Neural progenitor cell (in vitro differentiated cells): ENCODE data around the gene CD4. TPM values are rescaled to one million over a fixed set of nuclear protein-coding genes. Genes with fewer than 3 reads are reported as not detected.
A peak's percentile ranks its signal among the peaks of the same experiment; 100 is the strongest.

Experiments used
- DNase-seq: peaks from one replicate; pipeline ENCODE4 v3.0.0-alpha.2; 2016; ENCODE audit warnings: low spot score
- H2AFZ ChIP-seq: fragments of 200-600 bp; sonication (generic); replicated peaks from 2 replicates; pipeline ENCODE4 v1.6.1; 2016; ENCODE audit warnings: antibody characterized with exemption
- H3F3A ChIP-seq: fragments of 200-600 bp; sonication (generic); 2 replicates; pipeline ENCODE4 v1.6.1; 2016; ENCODE audit warnings: antibody characterized with exemption, low read depth
- H3K27ac ChIP-seq: fragments of 200-600 bp; sonication (generic); 2 replicates; pipeline ENCODE4 v1.5.1; 2016; ENCODE audit warnings: mild to moderate bottlenecking
- H3K27me3 ChIP-seq: fragments of 200-600 bp; sonication (generic); 2 replicates; pipeline ENCODE4 v1.6.1; 2016; ENCODE audit warnings: mild to moderate bottlenecking, moderate library complexity
- H3K36me3 ChIP-seq: fragments of 200-600 bp; sonication (generic); 2 replicates; pipeline ENCODE4 v1.5.1; 2016
- H3K4me1 ChIP-seq: fragments of 200-600 bp; sonication (generic); 2 replicates; pipeline ENCODE4 v1.6.1; 2016; ENCODE audit warnings: mixed run types
- H3K4me2 ChIP-seq: fragments of 200-600 bp; sonication (generic); 2 replicates; pipeline ENCODE4 v1.6.1; 2016
- H3K4me3 ChIP-seq: fragments of 200-600 bp; sonication (generic); 2 replicates; pipeline ENCODE4 v1.5.1; 2016
- H3K79me2 ChIP-seq: fragments of 200-600 bp; sonication (generic); 2 replicates; pipeline ENCODE4 v1.6.1; 2016; ENCODE audit warnings: low read depth
- H3K9ac ChIP-seq: fragments of 200-600 bp; sonication (generic); 2 replicates; pipeline ENCODE4 v1.6.1; 2016
- H3K9me3 ChIP-seq: fragments of 200-600 bp; sonication (generic); 2 replicates; pipeline ENCODE4 v1.5.1; 2016; ENCODE audit warnings: low read depth
- H4K20me1 ChIP-seq: fragments of 200-600 bp; sonication (generic); 2 replicates; pipeline ENCODE4 v1.6.1; 2016; ENCODE audit warnings: low read depth
- H3K27ac Mint-ChIP-seq: 3 replicates; pipeline ENCODE4 v1.8.0; 2021; ENCODE audit warnings: mixed read lengths
- H3K27me3 Mint-ChIP-seq: 2 replicates; pipeline ENCODE4 v1.8.0; 2022; ENCODE audit warnings: low read depth, mild to moderate bottlenecking, inconsistent platforms, moderate library complexity, mixed read lengths; ENCODE audit not compliant: insufficient read depth
- H3K36me3 Mint-ChIP-seq: 3 replicates; pipeline ENCODE4 v1.8.0; 2021; ENCODE audit warnings: mixed read lengths
- H3K4me1 Mint-ChIP-seq: 3 replicates; pipeline ENCODE4 v1.8.0; 2021; ENCODE audit warnings: mixed read lengths
- H3K4me3 Mint-ChIP-seq: 3 replicates; pipeline ENCODE4 v1.8.0; 2021; ENCODE audit warnings: mild to moderate bottlenecking, moderate library complexity, mixed read lengths
- H3K9me3 Mint-ChIP-seq: 3 replicates; pipeline ENCODE4 v1.8.0; 2020; ENCODE audit warnings: mixed read lengths
- EZH2 ChIP-seq: fragments of 200-600 bp; sonication (generic); IDR thresholded peaks from 2 replicates; pipeline ENCODE4 v1.6.1; 2017; ENCODE audit warnings: antibody characterized with exemption, mild to moderate bottlenecking, moderate library complexity
- EZH2phosphoT487 ChIP-seq: fragments of 200-600 bp; sonication (generic); IDR thresholded peaks from 2 replicates; pipeline ENCODE4 v1.6.1; 2017; ENCODE audit warnings: antibody characterized with exemption
- total RNA-seq: library from RNA; depleted of rRNA; stranded (reverse); fragments of >200 nt; gene quantifications from 2 replicates; pipeline ENCODE4 v1.2.3, GENCODE V29; 2015; ENCODE audit warnings: low replicate concordance
- TF ChIP-seq, protein P1 (sequence below): fragments of 200-600 bp; sonication (generic); IDR thresholded peaks from 2 replicates; pipeline ENCODE4 v1.5.1; 2017; ENCODE audit warnings: antibody characterized with exemption, mild to moderate bottlenecking

The CD4 gene
- total RNA-seq, 1 donor from 2014 or later, result 2.5 TPM

DNA sequence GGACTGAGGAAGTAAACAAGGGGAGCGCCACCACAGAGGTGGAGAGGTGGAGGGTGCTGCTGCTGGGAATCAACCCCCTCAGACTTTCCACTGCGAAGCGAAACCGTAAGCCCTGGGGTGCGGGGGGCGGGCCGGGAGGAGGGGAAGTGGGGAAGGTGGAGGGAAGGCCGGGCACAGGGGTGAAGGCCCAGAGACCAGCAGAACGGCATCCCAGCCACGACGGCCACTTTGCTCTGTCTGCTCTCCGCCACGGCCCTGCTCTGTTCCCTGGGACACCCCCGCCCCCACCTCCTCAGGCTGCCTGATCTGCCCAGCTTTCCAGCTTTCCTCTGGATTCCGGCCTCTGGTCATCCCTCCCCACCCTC is 17.0 kb upstream of the CD4 start, which contains the start of gene LAG3:
Gene LAG3 (plus strand): TSS at position 190 of the 365 bp plus-strand sequence. CDS start 333 bp downstream, outside the sequence.
- no peak for DNase-seq

DNA sequence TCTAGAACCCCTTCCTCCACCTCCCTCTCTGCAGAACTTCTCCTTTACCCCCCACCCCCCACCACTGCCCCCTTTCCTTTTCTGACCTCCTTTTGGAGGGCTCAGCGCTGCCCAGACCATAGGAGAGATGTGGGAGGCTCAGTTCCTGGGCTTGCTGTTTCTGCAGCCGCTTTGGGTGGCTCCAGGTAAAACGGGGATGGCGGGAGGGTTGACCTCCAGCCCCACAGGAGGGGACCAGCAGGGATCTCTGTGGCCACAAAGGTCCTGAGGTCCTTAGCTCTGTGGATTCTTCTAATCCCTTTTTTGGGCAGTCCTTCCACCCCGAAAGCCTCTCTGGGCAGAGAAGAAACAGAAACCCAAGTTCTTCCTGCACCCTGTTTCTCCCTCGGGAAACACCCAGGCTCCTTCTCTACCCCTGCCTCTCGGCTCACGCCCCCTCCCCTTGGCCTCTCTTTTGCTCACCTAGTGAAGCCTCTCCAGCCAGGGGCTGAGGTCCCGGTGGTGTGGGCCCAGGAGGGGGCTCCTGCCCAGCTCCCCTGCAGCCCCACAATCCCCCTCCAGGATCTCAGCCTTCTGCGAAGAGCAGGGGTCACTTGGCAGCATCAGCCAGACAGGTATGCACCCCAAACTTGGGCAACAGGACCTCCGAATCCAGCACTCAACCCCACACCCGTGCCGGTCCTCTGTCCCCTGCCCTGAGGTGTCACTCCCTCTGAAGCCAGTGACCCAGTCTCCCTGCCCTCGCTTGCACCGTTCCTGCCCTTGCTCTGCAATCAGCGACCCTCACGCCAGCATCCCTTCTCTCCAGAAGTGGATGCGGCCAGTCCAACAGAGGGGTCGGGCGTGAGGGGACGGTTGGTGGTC is 16.4 kb upstream of the CD4 start:
- Histone ChIP-seq H3K9ac (no peak overlapping the region), H3K9me3 (no peaks in the 10 kb centered on the region), H3K4me2 (peak overlapping the region; percentile 77), H3F3A (peaks cover 60% of the 10 kb centered on the region), H4K20me1 (peaks cover 56% of the 10 kb centered on the region), H3K4me3 (peak overlapping the region; percentile 34), H3K27ac (no peak overlapping the region), H3K27me3 (peaks cover 18% of the 10 kb centered on the region), H2AFZ (no peak overlapping the region), H3K79me2 (peaks cover 31% of the 10 kb centered on the region), H3K4me1 (peaks cover 52% of the 10 kb centered on the region), H3K36me3 (peaks cover 5% of the 10 kb centered on the region)
- H3K27me3 Mint-ChIP-seq, result peaks cover 28% of the 10 kb centered on the region
- H3K4me3 Mint-ChIP-seq, result peak overlapping the region; percentile 52
- no peak for TF ChIP-seq EZH2phosphoT487
- peak; percentile 51 for TF ChIP-seq EZH2
- peaks cover 44% of the 10 kb centered on the region for H3K36me3 Mint-ChIP-seq
- DNase-seq, result peak; percentile 48
- peak overlapping the region; percentile 33 for H3K27ac Mint-ChIP-seq
- no peaks in the 10 kb centered on the region for H3K9me3 Mint-ChIP-seq
- H3K4me1 Mint-ChIP-seq, result peaks cover 54% of the 10 kb centered on the region

More for the DNA sequence above, 17.0 kb upstream of the CD4 start, which contains the start of gene LAG3:
- Histone ChIP-seq H3K4me1 (peaks cover 47% of the 10 kb centered on the region), H3K9me3 (no peaks in the 10 kb centered on the region), H3F3A (peaks cover 60% of the 10 kb centered on the region), H3K27ac (peak within 1 kb of the TSS; percentile 43), H3K79me2 (peaks cover 38% of the 10 kb centered on the region), H3K4me3 (peak within 1 kb of the TSS; percentile 34), H4K20me1 (peaks cover 62% of the 10 kb centered on the region), H3K36me3 (peaks cover 5% of the 10 kb centered on the region), H3K9ac (no peak within 1 kb of the TSS), H3K4me2 (peak within 1 kb of the TSS; percentile 77), H2AFZ (no peak within 1 kb of the TSS), H3K27me3 (peaks cover 18% of the 10 kb centered on the region)
- Mint-ChIP-seq H3K9me3 (no peaks in the 10 kb centered on the region), H3K36me3 (peaks cover 44% of the 10 kb centered on the region), H3K27me3 (peaks cover 32% of the 10 kb centered on the region), H3K27ac (peak within 1 kb of the TSS; percentile 52), H3K4me3 (peak within 1 kb of the TSS; percentile 72), H3K4me1 (peaks cover 52% of the 10 kb centered on the region)
- TF ChIP-seq, protein P1, sequence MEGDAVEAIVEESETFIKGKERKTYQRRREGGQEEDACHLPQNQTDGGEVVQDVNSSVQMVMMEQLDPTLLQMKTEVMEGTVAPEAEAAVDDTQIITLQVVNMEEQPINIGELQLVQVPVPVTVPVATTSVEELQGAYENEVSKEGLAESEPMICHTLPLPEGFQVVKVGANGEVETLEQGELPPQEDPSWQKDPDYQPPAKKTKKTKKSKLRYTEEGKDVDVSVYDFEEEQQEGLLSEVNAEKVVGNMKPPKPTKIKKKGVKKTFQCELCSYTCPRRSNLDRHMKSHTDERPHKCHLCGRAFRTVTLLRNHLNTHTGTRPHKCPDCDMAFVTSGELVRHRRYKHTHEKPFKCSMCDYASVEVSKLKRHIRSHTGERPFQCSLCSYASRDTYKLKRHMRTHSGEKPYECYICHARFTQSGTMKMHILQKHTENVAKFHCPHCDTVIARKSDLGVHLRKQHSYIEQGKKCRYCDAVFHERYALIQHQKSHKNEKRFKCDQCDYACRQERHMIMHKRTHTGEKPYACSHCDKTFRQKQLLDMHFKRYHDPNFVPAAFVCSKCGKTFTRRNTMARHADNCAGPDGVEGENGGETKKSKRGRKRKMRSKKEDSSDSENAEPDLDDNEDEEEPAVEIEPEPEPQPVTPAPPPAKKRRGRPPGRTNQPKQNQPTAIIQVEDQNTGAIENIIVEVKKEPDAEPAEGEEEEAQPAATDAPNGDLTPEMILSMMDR, result no peak
- no peak for TF ChIP-seq EZH2phosphoT487
- no peak for TF ChIP-seq EZH2

DNA sequence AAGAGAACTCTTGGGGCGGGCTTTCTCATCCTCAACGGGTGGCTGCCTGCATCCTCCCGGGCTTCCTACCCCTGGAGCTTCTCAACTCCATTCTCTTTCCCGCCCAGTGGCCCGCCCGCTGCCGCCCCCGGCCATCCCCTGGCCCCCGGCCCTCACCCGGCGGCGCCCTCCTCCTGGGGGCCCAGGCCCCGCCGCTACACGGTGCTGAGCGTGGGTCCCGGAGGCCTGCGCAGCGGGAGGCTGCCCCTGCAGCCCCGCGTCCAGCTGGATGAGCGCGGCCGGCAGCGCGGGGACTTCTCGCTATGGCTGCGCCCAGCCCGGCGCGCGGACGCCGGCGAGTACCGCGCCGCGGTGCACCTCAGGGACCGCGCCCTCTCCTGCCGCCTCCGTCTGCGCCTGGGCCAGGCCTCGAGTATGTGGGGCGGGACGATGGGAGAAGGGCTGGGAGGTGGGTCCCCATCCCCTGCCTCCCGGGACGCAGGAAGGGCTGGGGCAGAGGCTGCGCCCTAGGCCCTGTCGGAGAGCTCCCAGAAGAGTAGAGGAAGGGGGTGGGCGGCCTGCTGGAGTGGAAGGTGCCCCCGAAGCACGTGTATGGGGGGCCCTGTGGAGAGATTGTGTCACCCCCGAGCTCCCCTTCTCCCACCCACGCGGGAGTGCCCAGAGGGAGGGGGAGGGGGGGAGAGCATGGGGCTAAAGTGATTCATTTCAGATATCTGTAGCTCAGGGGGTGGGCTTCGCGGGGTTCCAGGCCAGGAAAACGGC is 15.6 kb upstream of the CD4 start:
- peaks cover 60% of the 10 kb centered on the region for H3K4me1 ChIP-seq
- peaks cover 54% of the 10 kb centered on the region for H3K4me1 Mint-ChIP-seq
- peak overlapping the region; percentile 77 for H3K4me2 ChIP-seq
- no peak overlapping the region for H3K27ac ChIP-seq
- H2AFZ ChIP-seq, result no peak overlapping the region
- H3F3A ChIP-seq, result peaks cover 60% of the 10 kb centered on the region
- peak overlapping the region; percentile 34 for H3K4me3 ChIP-seq
- H3K79me2 ChIP-seq, result peaks cover 23% of the 10 kb centered on the region
- peak; percentile 66 for DNase-seq
- peaks cover 44% of the 10 kb centered on the region for H3K36me3 Mint-ChIP-seq
- H3K4me3 Mint-ChIP-seq, result peak overlapping the region; percentile 52
- H3K27ac Mint-ChIP-seq, result no peak overlapping the region
- H3K9me3 ChIP-seq, result no peaks in the 10 kb centered on the region
- peaks cover 5% of the 10 kb centered on the region for H3K36me3 ChIP-seq
- H3K9me3 Mint-ChIP-seq, result no peaks in the 10 kb centered on the region
- H3K9ac ChIP-seq, result no peak overlapping the region
- no peak for TF ChIP-seq EZH2phosphoT487
- TF ChIP-seq EZH2, result no peak
- TF ChIP-seq, protein P1, result no peak
- H3K27me3 ChIP-seq, result peaks cover 18% of the 10 kb centered on the region
- H3K27me3 Mint-ChIP-seq, result peaks cover 28% of the 10 kb centered on the region
- peaks cover 47% of the 10 kb centered on the region for H4K20me1 ChIP-seq
